HEK293 (cell line): ENCODE results near the gene DIS3L2.

ENCODE experiments used
- CTCF ChIA-PET: fragments of 350-600 bp; formaldehyde crosslinking; extraction: SDS; loops from one replicate; lab custom pipeline; 2021; ENCODE audit warnings: antibody characterized with exemption; lab: Yijun Ruan, JAX
- POLR2A ChIA-PET: fragments of 300-600 bp; formaldehyde crosslinking; extraction: SDS; loops from one replicate; lab custom pipeline; 2020; ENCODE audit warnings: antibody characterized with exemption, inconsistent platforms; lab: Yijun Ruan, JAX
- H3K27ac ChIP-seq: fragments of 200-500 bp; sonication (Bioruptor generic); 2 replicates; pipeline ENCODE4 v1.5.1; 2014; ENCODE audit warnings: low read depth, low read length, control low read depth, inconsistent platforms; ENCODE audit errors: extremely low read depth
- H3K36me3 ChIP-seq, 2 experiments: fragments of 200-500 bp in 1 of 2; sonication (Bioruptor generic) in 1 of 2; 1 replicate in 1 of 2; 2 replicates in 1 of 2; pipeline ENCODE4 v1.5.1; 2014 to 2017; ENCODE audit warnings: inconsistent platforms in 2 of 2, low read length in 2 of 2; ENCODE audit not compliant: control insufficient read depth in 2 of 2, insufficient read depth in 1 of 2
- H3K4me1 ChIP-seq: fragments of 200-500 bp; sonication (Bioruptor generic); 2 replicates; pipeline ENCODE4 v1.5.1; 2014; ENCODE audit warnings: mild to moderate bottlenecking, low read length, inconsistent platforms; ENCODE audit not compliant: control insufficient read depth, insufficient read depth
- H3K4me3 ChIP-seq: 2 replicates; pipeline ENCODE4 v1.5.1; 2011; ENCODE audit warnings: low read depth, mild to moderate bottlenecking, control low read depth, low read length, moderate library complexity
- H3K9me3 ChIP-seq: fragments of 200-500 bp; sonication (Bioruptor generic); 2 replicates; pipeline ENCODE4 v1.5.1; 2014; ENCODE audit warnings: low read depth, low read length, inconsistent platforms; ENCODE audit not compliant: control insufficient read depth, insufficient read depth
- BCL11B ChIP-seq: fragments of 450-650 bp; formaldehyde crosslinking; IDR thresholded peaks from 2 replicates; pipeline ENCODE4 v1.5.1; 2016; ENCODE audit warnings: low read depth, missing biosample characterization, missing genetic modification characterization
- GLI4 ChIP-seq: fragments of 450-650 bp; formaldehyde crosslinking; IDR thresholded peaks from 2 replicates; pipeline ENCODE4 v1.5.1; 2016; ENCODE audit warnings: missing biosample characterization, missing genetic modification characterization
- INSM2 ChIP-seq: fragments of 450-650 bp; formaldehyde crosslinking; IDR thresholded peaks from 2 replicates; pipeline ENCODE4 v1.5.1; 2016; ENCODE audit warnings: missing biosample characterization, missing genetic modification characterization
- SETDB1 ChIP-seq: IDR thresholded peaks from one replicate; pipeline ENCODE4 v1.6.1; 2017; ENCODE audit warnings: mild to moderate bottlenecking, low read length, moderate library complexity, mixed read lengths; ENCODE audit not compliant: insufficient read length
- SP3 ChIP-seq: fragments of 450-650 bp; formaldehyde crosslinking; IDR thresholded peaks from 2 replicates; pipeline ENCODE4 v1.5.1; 2016; ENCODE audit warnings: missing biosample characterization, missing genetic modification characterization
- WT1 ChIP-seq: fragments of 450-650 bp; formaldehyde crosslinking; IDR thresholded peaks from 2 replicates; pipeline ENCODE4 v1.5.1; 2016; ENCODE audit warnings: missing biosample characterization, missing genetic modification characterization
- ZNF121 ChIP-seq: fragments of 450-650 bp; formaldehyde crosslinking; IDR thresholded peaks from 2 replicates; pipeline ENCODE4 v1.5.1; 2016; ENCODE audit warnings: missing biosample characterization, missing genetic modification characterization
- ZNF146 ChIP-seq: fragments of 450-650 bp; formaldehyde crosslinking; IDR thresholded peaks from 2 replicates; pipeline ENCODE4 v1.5.1; 2016; ENCODE audit warnings: missing biosample characterization, missing genetic modification characterization
- ZNF155 ChIP-seq: fragments of 450-650 bp; formaldehyde crosslinking; IDR thresholded peaks from 2 replicates; pipeline ENCODE4 v1.5.1; 2016; ENCODE audit warnings: missing biosample characterization, missing genetic modification characterization
- ZNF214 ChIP-seq: fragments of 450-650 bp; formaldehyde crosslinking; IDR thresholded peaks from 2 replicates; pipeline ENCODE4 v1.5.1; 2017; ENCODE audit warnings: missing biosample characterization, mild to moderate bottlenecking, missing genetic modification characterization, borderline replicate concordance
- ZNF24 ChIP-seq: fragments of 450-650 bp; formaldehyde crosslinking; IDR thresholded peaks from 2 replicates; pipeline ENCODE4 v1.5.1; 2016; ENCODE audit warnings: missing biosample characterization, missing genetic modification characterization
- ZNF362 ChIP-seq: fragments of 450-650 bp; formaldehyde crosslinking; IDR thresholded peaks from 2 replicates; pipeline ENCODE4 v1.5.1; 2016; ENCODE audit warnings: missing biosample characterization, missing genetic modification characterization
- ZNF37A ChIP-seq: fragments of 450-650 bp; IDR thresholded peaks from 2 replicates; pipeline ENCODE4 v1.5.1; 2018; ENCODE audit warnings: missing biosample characterization, missing genetic modification characterization
- ZNF398 ChIP-seq: fragments of 450-650 bp; formaldehyde crosslinking; IDR thresholded peaks from 2 replicates; pipeline ENCODE4 v1.5.1; 2017; ENCODE audit warnings: missing biosample characterization, missing genetic modification characterization
- ZNF426 ChIP-seq: fragments of 450-650 bp; formaldehyde crosslinking; IDR thresholded peaks from 2 replicates; pipeline ENCODE4 v1.5.1; 2017; ENCODE audit warnings: missing biosample characterization, missing genetic modification characterization, mild to moderate bottlenecking, inconsistent platforms, moderate library complexity
- ZNF449 ChIP-seq: fragments of 450-650 bp; formaldehyde crosslinking; IDR thresholded peaks from 2 replicates; pipeline ENCODE4 v1.5.1; 2017; ENCODE audit warnings: missing biosample characterization, mild to moderate bottlenecking, missing genetic modification characterization, moderate library complexity
- ZNF513 ChIP-seq: fragments of 450-650 bp; IDR thresholded peaks from 2 replicates; pipeline ENCODE4 v1.5.1; 2018; ENCODE audit warnings: missing biosample characterization, missing genetic modification characterization
- ZNF518A ChIP-seq: fragments of 450-650 bp; formaldehyde crosslinking; conservative IDR thresholded peaks from 2 replicates; pipeline ENCODE4 v1.5.1; 2016; ENCODE audit warnings: low read depth, missing biosample characterization, missing genetic modification characterization
- ZNF548 ChIP-seq: fragments of 450-650 bp; formaldehyde crosslinking; IDR thresholded peaks from 2 replicates; pipeline ENCODE4 v1.5.1; 2016; ENCODE audit warnings: missing biosample characterization, missing genetic modification characterization
- ZNF558 ChIP-seq: fragments of 450-650 bp; formaldehyde crosslinking; IDR thresholded peaks from 2 replicates; pipeline ENCODE4 v1.5.1; 2016; ENCODE audit warnings: missing biosample characterization, missing genetic modification characterization
- ZNF645 ChIP-seq: fragments of 450-650 bp; formaldehyde crosslinking; IDR thresholded peaks from 2 replicates; pipeline ENCODE4; 2016; ENCODE audit warnings: missing biosample characterization, missing genetic modification characterization
- ZNF654 ChIP-seq: fragments of 450-650 bp; formaldehyde crosslinking; IDR thresholded peaks from 2 replicates; pipeline ENCODE4 v1.5.1; 2016; ENCODE audit warnings: low read depth, missing biosample characterization, missing genetic modification characterization

DIS3L2 gene

GRCh38 chr2:232219496-232219870 is 258.0 kb downstream of the DIS3L2 start:
- no peak overlapping the region for H3K4me3 ChIP-seq
- ChIA-PET CTCF (interaction anchor here (0.6 kb wide), 1 partner anchor 415 kb away, joined by 3 read pairs; no protein-coding TSS in a partner anchor), POLR2A (no interaction called here)
- no peak overlapping the region for H3K27ac ChIP-seq
- TF ChIP-seq BCL11B (tag by site-specific recombination) (no peak), ZNF121 (tag by site-specific recombination) (no peak), ZNF362 (tag by site-specific recombination) (no peak), ZNF513 (tag by site-specific recombination) (no peak), ZNF214 (tag by site-specific recombination) (no peak), ZNF146 (tag by site-specific recombination) (no peak), ZNF426 (no peak), ZNF449 (tag by site-specific recombination) (no peak), ZNF398 (tag by site-specific recombination) (no peak), WT1 (tag by site-specific recombination) (no peak), ZNF645 (tag by site-specific recombination) (no peak), ZNF558 (tag by site-specific recombination) (no peak), ZNF24 (tag by site-specific recombination) (no peak)
- no peaks in the 10 kb centered on the region for H3K36me3 ChIP-seq
- no peaks in the 10 kb centered on the region for H3K4me1 ChIP-seq
- no peaks in the 10 kb centered on the region for H3K9me3 ChIP-seq

GRCh38 chr2:232219932-232220331 is 258.4 kb downstream of the DIS3L2 start:
- CTCF ChIA-PET = no interaction called here
- Histone ChIP-seq H3K4me1 (no peaks in the 10 kb centered on the region), H3K36me3 (no peaks in the 10 kb centered on the region), H3K27ac (no peak overlapping the region), H3K9me3 (no peaks in the 10 kb centered on the region), H3K4me3 (no peak overlapping the region)
- POLR2A ChIA-PET = no interaction called here
- TF ChIP-seq ZNF155 (tag by site-specific recombination) = no peak
- peak; percentile 21; the same call in 1 of the 2 replicates for TF ChIP-seq ZNF654 (tag by site-specific recombination)
- TF ChIP-seq ZNF548 (tag by site-specific recombination) = no peak
- no peak for TF ChIP-seq ZNF37A (tag by site-specific recombination)
- TF ChIP-seq INSM2 = no peak
- no peak for TF ChIP-seq GLI4 (tag by site-specific recombination)
- TF ChIP-seq ZNF518A (tag by site-specific recombination) = peak; percentile 53; the same call in 1 of the 2 replicates
- no peak for TF ChIP-seq SP3 (tag by site-specific recombination)
- TF ChIP-seq SETDB1 = no peak
